Activated CD4-positive, alpha-beta T cell treated with anti-CD3 and anti-CD28 coated beads for 48 hours (primary cell): ENCODE data around the gene SFMBT2.
"Not testable (repeated sequence)": the region's sequence is repeated elsewhere in the genome, so short reads cannot be mapped to it uniquely, and the experiment has no call there.

ENCODE experiments used
- DNase-seq: peaks from one replicate; pipeline ENCODE4 v3.0.0-alpha.2; 2020

Gene SFMBT2

DNA sequence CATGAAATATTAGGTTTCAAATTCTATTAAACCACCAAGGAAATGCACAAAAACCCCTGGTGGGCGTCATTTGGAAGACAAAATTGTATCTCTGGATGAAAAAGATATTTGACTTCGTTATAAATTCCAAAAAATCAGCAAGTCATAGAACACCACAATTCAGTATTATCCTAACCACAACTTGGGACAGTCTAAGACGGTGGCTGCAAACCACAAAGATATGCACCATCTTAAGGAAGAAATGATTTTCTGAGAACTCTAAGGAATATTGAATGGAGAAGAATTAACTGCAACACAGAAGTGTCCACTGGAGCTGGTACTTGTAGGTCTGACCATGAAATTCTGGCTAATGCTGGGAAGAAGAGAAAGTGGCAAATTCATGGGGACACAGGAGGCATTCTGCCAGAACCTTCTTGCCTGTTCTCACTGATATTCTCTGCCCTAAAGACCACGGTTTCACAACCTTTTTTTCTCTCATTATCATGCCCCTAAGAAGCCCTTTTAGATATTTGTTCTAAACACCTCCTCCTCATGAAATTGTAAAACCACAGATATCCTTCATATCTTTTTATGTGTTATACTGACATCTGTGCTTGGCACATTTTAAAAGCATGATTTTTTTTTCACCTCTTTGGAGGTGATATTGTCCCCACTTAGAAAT, 92.9 kb downstream of the SFMBT2 start:
- no peak for DNase-seq

- DNase-seq: no peak
These were observed 94.0 kb downstream of the SFMBT2 start for GRCh38 chr10:7316839-7317238.

DNA sequence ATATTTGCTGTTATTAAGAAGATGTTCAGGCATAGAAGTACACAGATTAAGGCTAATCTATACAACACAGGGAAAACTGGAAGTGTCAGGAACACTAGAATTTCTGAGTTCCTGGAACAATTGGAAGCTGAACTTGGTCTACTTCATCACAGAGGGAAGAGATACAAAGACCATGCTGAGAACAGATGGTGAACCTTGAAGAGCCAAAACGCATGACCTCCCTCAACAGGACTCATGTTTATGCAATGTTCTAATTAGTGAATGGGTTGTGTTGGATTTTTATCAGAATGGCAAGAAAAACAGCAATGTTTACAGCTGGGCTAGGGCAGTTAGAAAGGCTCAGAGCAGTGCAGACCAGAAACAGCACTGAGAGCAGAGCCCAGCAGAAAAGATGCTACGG, 94.9 kb downstream of the SFMBT2 start:
- no peak for DNase-seq

- DNase-seq: peak; percentile 31
These were observed 96.7 kb downstream of the SFMBT2 start for GRCh38 chr10:7314170-7314569.

DNA sequence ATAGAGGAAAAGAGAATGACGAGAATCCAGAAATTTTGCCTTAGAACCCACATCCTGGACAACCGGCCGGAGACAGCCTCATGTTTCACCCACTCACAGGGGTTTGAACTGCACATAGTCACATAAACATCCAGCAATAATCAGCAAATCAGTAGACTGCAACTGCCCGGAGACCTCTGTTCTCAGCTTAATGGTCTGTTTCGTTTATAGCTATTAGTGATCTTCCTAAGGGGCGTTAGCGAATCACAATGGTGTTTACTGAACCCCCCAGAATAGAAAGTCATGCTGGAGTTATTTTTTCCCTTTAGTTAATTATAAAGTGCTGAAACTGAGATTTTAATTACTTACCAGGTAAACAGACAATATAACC, 98.4 kb downstream of the SFMBT2 start:
- no peak for DNase-seq

DNA sequence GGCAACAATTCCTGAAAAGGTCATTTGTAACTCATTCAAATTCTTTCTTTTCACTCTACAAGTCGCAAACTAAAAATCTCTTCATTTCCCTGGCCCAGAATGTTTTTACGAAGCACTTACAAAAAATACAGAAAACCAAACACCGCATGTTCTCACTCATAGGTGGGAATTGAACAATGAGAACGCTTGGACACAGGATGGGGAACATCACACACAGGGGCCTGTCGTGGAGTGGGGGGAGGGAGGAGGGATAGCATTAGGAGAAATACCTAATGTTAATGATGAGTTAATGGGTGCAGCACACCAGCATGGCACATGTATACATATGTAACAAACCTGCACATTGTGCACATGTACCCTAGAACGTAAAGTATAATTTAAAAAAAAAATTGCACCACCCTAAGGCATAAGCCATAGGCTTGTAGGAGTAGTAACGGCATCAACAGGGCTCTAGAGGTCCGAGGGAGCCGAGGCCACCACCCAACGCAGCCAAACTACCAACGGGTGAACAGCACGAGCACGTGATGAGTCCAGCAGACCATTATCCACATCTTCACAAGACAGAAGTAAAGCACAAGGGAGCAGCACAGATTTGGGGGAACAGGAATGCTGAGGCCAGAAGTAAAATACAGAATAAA, 98.9 kb downstream of the SFMBT2 start:
- DNase-seq: not testable (repeated sequence)

- DNase-seq: no peak
These were observed 99.5 kb downstream of the SFMBT2 start for GRCh38 chr10:7311218-7311849.

DNA sequence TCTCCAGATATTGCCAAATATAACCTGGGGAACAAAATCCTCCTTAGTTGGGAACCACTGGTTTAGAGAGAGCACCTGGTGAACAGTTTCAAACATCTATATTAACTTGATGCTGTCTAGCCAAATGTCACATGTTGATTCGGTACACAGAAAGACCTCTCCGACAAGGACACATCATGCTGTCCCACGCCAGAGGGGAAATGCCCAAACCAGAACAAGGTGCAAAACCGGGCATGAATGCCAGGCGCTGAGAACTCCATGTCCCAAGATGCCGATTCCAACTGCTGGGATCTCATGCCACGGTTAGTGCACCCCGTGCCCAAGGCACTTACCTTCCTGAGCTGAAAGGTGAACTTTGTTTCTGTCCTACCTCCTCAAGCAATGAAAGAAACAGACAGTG, 100.8 kb downstream of the SFMBT2 start:
- DNase-seq: no peak

- no peak for DNase-seq
These were observed 102.0 kb downstream of the SFMBT2 start for GRCh38 chr10:7308826-7309225.

GRCh38 chr10:7306616-7307015, 104.2 kb downstream of the SFMBT2 start:
- no peak for DNase-seq

- DNase-seq: no peak
These were observed 104.7 kb downstream of the SFMBT2 start for GRCh38 chr10:7306147-7306546.

GRCh38 chr10:7305053-7305452, 105.8 kb downstream of the SFMBT2 start:
- DNase-seq: no peak

DNA sequence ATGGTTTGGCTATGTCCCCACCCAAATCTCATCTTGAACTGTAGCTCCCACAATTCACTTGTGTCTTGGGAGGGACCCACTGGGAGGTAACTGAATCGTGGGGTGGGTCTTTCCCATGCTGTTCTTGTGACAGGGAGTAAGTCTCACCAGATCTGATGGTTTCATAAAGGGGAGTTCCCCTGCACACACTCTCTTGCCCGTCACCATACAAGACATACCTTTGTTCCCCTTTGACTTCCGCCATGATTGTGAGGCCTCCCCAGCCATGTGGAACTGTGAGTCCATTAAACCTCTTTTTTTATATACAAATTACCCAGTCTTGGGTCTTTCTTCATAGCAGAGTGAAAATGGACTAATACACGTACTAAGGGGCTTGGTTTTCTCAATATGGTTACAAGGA, 106.7 kb downstream of the SFMBT2 start:
- DNase-seq: no peak

- DNase-seq: no peak
These were observed 107.8 kb downstream of the SFMBT2 start for GRCh38 chr10:7302930-7303557.

DNA sequence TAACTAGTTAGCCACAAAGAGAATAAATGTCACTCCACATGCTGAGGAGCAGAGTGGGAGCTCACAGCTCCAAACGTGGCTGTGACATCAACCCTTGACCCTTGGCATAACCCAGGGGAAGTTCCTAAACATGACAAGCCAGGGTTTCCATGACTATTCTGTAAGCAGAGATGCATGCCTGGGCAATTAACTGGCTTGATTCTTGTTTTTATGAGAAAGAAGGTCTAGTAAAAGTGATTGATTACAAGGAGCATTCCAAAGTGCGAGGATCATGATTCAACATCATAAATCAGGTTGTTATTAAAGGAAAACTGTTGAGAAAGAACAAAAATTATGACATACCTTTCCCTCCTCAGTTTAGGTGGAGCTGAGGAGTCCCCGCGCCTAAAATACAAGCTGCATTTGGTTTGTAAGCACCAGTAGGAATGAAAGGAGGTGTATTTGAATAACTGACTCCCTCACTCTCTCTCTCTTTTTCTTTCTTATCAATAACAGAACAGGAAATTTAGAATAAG, 108.4 kb downstream of the SFMBT2 start:
- no peak for DNase-seq

DNA sequence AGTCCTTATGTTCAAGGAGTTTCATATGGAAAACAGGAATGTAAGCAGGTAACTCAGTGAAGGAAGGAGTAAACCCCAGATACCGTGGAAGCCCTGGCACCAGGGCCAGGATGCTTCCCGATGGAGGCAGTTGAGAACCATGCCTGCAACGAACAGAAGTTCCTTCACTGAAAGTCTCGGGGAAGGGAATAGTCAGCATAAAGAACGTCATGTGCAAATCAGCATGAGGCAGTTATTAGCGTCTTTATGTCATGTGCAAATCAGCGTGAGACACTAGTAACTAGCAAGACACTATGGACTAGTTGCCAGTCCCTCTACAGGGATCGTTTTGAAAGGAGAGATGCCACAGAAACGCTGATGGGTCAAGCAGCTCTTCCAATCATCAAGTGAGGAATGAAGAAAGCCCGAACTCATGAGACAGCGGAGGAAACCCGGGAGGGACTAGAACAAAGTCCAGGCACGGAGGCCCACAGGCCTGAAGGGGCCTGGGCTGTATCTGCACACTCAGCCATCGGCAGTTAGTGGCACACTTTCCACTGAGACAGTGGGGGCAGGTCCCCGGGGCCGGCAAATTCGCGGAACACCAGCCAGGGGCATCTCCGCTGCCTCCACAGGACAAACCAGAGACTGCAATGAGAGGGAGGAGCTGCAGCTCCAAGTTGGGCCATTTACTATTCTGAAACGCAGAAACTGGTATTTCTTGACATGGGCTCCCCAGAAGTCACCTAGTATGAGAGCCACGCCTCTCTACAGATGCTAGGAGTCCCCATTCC, 109.6 kb downstream of the SFMBT2 start:
- no peak for DNase-seq

GRCh38 chr10:7300384-7300971, 110.4 kb downstream of the SFMBT2 start:
- no peak for DNase-seq

DNA sequence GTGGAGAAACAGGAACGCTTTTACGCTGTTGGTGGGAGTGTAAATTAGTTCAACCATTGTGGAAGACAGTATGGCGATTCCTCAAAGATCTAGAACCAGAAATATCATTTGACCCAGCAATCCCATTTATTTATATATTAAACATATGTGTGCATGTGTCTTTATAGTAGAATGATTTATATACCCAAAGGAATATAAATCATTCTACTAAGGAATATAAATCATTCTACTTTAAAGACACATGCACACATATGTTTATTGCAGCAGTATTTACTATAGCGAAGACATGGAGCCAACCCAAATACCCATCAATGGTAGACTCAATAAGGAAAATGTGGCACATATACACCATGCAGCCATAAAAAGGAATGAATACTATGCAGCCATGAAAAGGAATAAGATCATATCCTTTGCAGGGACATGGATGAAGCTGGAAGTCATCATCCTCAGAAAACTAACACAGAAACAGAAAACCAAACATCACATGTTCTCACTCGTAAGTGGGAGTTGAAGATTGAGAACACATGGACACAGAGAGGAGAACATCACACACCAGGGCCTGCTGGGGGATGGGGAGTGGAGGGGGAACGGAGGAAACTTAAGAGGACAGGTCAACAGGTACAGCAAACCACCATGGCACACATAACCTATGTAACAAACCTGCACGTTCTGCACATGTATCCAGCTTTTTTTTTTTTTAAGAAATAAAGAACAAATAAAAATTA, 111.1 kb downstream of the SFMBT2 start:
- not testable (repeated sequence) for DNase-seq

GRCh38 chr10:7298495-7298894, 112.3 kb downstream of the SFMBT2 start:
- DNase-seq: no peak

DNA sequence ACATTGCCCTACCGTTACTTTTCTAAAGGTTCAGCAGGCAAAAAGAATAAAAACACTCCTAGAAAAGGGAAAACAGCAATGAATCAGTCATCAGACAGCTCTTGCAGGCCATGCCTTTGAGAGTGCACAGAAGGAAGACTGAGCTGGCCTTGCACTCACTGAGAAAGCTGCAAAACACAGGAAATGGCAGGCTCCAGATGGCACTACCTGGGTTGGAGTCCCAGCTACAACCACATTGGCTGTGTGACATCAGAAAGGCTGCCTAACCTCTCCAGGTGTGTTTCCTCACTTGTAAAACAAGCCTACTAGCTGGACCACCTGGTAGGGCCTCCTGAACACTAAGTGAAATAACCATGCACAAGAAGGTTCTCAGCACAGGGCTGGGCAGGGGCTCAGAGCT, 113.7 kb downstream of the SFMBT2 start:
- DNase-seq: no peak

GRCh38 chr10:7296648-7297047, 114.2 kb downstream of the SFMBT2 start:
- DNase-seq: no peak

DNA sequence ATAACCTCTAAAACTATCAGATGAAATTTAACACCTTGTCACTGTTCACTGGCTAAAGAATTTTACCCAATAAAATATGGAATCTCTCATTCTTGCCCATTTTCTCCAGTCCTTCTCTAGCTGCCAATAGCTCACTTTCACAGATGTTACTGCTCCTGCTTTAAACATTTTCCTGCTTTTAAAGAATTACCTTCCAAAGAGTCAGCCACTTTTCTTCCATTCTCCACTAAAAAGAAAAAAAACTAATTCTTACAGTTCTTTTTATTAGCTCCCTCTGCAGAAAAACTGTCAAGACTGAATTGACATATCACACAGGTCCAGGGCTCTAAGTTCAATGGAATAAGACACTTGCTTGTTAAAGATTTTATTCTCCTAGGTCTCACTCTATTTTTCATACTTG, 114.8 kb downstream of the SFMBT2 start:
- no peak for DNase-seq
